Heart right ventricle (tissue), 16 donors: ENCODE measurements around the gene TAGAP. TPM values are rescaled to one million over a fixed set of nuclear protein-coding genes. Genes with fewer than 3 reads are reported as not detected.

ENCODE experiments used
- ATAC-seq, 8 donors: fragments of 200-7000 bp; cut with Tn5 transposase; one replicate each; pipeline ENCODE4 v1.9.1; 2020; ENCODE audit warnings: mild to moderate bottlenecking in 8 of 8, moderate library complexity in 8 of 8, moderate number of reproducible peaks in 1 of 8
- DNase-seq, 2 donors: peaks; one replicate each; pipeline ENCODE4 v3.0.0-alpha.2; 2020
- H3K27ac ChIP-seq, 10 donors: fragments of 200-600 bp; sonication (generic) in 2 of 10; one replicate each; pipeline versions ENCODE4 v1.5.0 to v1.8.0; 2020 to 2022; ENCODE audit warnings: mild to moderate bottlenecking in 3 of 10
- H3K27me3 ChIP-seq, 7 donors: fragments of 200-600 bp; one replicate each; pipeline ENCODE4 v1.8.0; 2021 to 2022; ENCODE audit warnings: mild to moderate bottlenecking in 2 of 7
- H3K36me3 ChIP-seq, 9 donors: fragments of 200-600 bp; sonication (generic) in 1 of 9; one replicate each; pipeline versions ENCODE4 v1.5.0 to v1.8.0; 2020 to 2022; ENCODE audit warnings: mild to moderate bottlenecking in 2 of 9
- H3K4me1 ChIP-seq, 9 donors: fragments of 200-600 bp; sonication (generic) in 1 of 9; one replicate each; pipeline versions ENCODE4 v1.5.0 to v1.8.0; 2020 to 2022; ENCODE audit warnings: mild to moderate bottlenecking in 4 of 9
- H3K4me3 ChIP-seq, 10 donors: fragments of 200-600 bp; sonication (generic) in 2 of 10; one replicate each; pipeline versions ENCODE4 v1.5.0 to v1.8.0; 2020 to 2022; ENCODE audit warnings: mild to moderate bottlenecking in 7 of 10, moderate library complexity in 2 of 10
- H3K9me3 ChIP-seq, 11 donors: fragments of 200-600 bp in 10 of 11; sonication (generic) in 2 of 11; one replicate each; pipeline versions ENCODE4 v1.5.0 to v1.8.0; 2013 to 2022; ENCODE audit warnings: mild to moderate bottlenecking in 2 of 11, control low read depth in 1 of 11, moderate library complexity in 1 of 11
- WGBS, 2 donors: extraction: QIAGEN DNeasy Blood & Tissue Kit; methylation state at CpG; one replicate each; pipeline ENCODE4 v1.1.7; 2013; ENCODE audit warnings: inconsistent platforms in 1 of 2; 5-methylcytosine and 5-hydroxymethylcytosine counted together
- intact Hi-C, 10 donors: fragments of 100-400 bp; cut with DNase I; formaldehyde crosslinking; loops; one replicate each; pipeline versions ENCODE4 v1.11.1 to v1.14.2; 2022
- polyA plus RNA-seq, 2 donors: library from polyadenylated mRNA; stranded (reverse); fragments of 200-250 nt; gene quantifications; one replicate each; pipeline ENCODE4 v1.2.3, GENCODE V29; 2013
- total RNA-seq, 10 donors: library from RNA; stranded (reverse); fragmentation: NEBNext Ultra II Directional in 3 of 10; extraction: Animal tissue kit (Norgen Biotek cat#: 25700) in 3 of 10; gene quantifications; one replicate each; pipeline versions ENCODE4 v1.2.1 to v1.2.4, GENCODE V29; 2021 to 2023
- TF ChIP-seq, protein P1 (sequence below), 9 donors: fragments of 200-600 bp; sonication (generic) in 2 of 9; IDR thresholded peaks; one replicate each; pipeline versions ENCODE4 v1.5.0 to v1.8.0; 2021 to 2022; ENCODE audit warnings: antibody characterized with exemption in 9 of 9, mild to moderate bottlenecking in 5 of 9, moderate library complexity in 1 of 9
- donor health status: Arrhythmogenic right ventricular cardiomyopathy.
- donor health status: ischemic (EF 13 %, LVEDD 7.1; RV severe dilation, severe dysfunction).
- donor health status: healthy with polysubstance abuse.
- donor health status: DM: no; HTN: yes; CAD: no.
- donor health status: DM: no; HTN: no; CAD: no.
- donor health status: ischemic (EF 25% LVEDD 6.9; RV normal size, moderate dysfunction).
- donor health status: ischemic (EF 25% LVEDD 5.7; RV mildly dilated, moderate dysfunction).
- donor health status: healthy.
- donor health status: DM: yes; HTN: yes; CAD: no.
- donor health status: Ischemic cardiomyopathy.
- donor health status: ischemic (EF 35%, LVEDD 5.7; RV mildly dilated, moderate dysfunction).
- donor health status: nonischemic (EF 11% LVEDD 7.7; RV severe dilation, severe dysfunction).
- donor health status: DM: yes; HTN: yes; CAD: no.
- donor health status: PGD.
- donor health status: ischemic (EF 29% LVEDD 5.4; RV normal size, mild dysfunction).
- donor health status: nonischemic (EF 23%, LVEDD 6.1; RV moderate dilation, normal function).

The TAGAP gene
- total and polyA plus RNA-seq, 12 donors: 0.28 to 6.5 (median 0.80) TPM

- H3K27me3 ChIP-seq: peaks cover 0 to 21% (median 9%) of the 10 kb centered on the region in 7 donors
- H3K4me3 ChIP-seq: no peak overlapping the region
- intact Hi-C loops: no loop called here
- 78 to 83% methylated on average over 10 of the region's 10 CpGs for WGBS, 2 donors
- ATAC-seq: peak in 6 of 8 donors; percentile 24 to 58 (median 44)
- H3K9me3 ChIP-seq: peaks cover 0 to 3% (median 0%) of the 10 kb centered on the region in 11 donors
- peaks cover 0 to 41% (median 0%) of the 10 kb centered on the region in 9 donors for H3K4me1 ChIP-seq
- no peaks in the 10 kb centered on the region for H3K36me3 ChIP-seq
- TF ChIP-seq, protein P1, sequence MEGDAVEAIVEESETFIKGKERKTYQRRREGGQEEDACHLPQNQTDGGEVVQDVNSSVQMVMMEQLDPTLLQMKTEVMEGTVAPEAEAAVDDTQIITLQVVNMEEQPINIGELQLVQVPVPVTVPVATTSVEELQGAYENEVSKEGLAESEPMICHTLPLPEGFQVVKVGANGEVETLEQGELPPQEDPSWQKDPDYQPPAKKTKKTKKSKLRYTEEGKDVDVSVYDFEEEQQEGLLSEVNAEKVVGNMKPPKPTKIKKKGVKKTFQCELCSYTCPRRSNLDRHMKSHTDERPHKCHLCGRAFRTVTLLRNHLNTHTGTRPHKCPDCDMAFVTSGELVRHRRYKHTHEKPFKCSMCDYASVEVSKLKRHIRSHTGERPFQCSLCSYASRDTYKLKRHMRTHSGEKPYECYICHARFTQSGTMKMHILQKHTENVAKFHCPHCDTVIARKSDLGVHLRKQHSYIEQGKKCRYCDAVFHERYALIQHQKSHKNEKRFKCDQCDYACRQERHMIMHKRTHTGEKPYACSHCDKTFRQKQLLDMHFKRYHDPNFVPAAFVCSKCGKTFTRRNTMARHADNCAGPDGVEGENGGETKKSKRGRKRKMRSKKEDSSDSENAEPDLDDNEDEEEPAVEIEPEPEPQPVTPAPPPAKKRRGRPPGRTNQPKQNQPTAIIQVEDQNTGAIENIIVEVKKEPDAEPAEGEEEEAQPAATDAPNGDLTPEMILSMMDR (IDR thresholded peaks at IDR 0.05): no peak
- peak overlapping the region in 1 of 10 donors; percentile 91 for H3K27ac ChIP-seq
- DNase-seq: no peak
Observed at GRCh38 chr6:159061805-159062563, 17.2 kb upstream of the TAGAP start.

- Histone ChIP-seq H3K4me3 (no peak overlapping the region), H3K4me1 (peaks cover 0 to 49% (median 0%) of the 10 kb centered on the region in 9 donors), H3K27ac (peak overlapping the region in 1 of 10 donors; percentile 91), H3K9me3 (peaks cover 0 to 3% (median 0%) of the 10 kb centered on the region in 11 donors), H3K27me3 (peaks cover 0 to 26% (median 14%) of the 10 kb centered on the region in 7 donors), H3K36me3 (no peaks in the 10 kb centered on the region)
- TF ChIP-seq, protein P1 (IDR thresholded peaks at IDR 0.05): no peak
- WGBS, 2 donors: 72 to 75% methylated on average over 7 of the region's 7 CpGs
- DNase-seq (no peak), ATAC-seq (no peak)
- intact Hi-C loops: no loop called here
Observed at GRCh38 chr6:159061146-159061545, 16.4 kb upstream of the TAGAP start.

GRCh38 chr6:159059885-159060506, 15.2 kb upstream of the TAGAP start:
- H3K4me1 ChIP-seq: peaks cover 0 to 59% (median 0%) of the 10 kb centered on the region in 9 donors

GRCh38 chr6:159059141-159059540, 14.3 kb upstream of the TAGAP start:
- no peak overlapping the region for H3K27ac ChIP-seq
- intact Hi-C loops: no loop called here
- H3K4me1 ChIP-seq: peaks cover 0 to 65% (median 0%) of the 10 kb centered on the region in 9 donors
- DNase-seq: no peak
- no peak for ATAC-seq
- peaks cover 0 to 3% (median 0%) of the 10 kb centered on the region in 11 donors for H3K9me3 ChIP-seq
- H3K27me3 ChIP-seq: peaks cover 0 to 26% (median 14%) of the 10 kb centered on the region in 7 donors
- 75% methylated on average over 3 of the region's 3 CpGs for WGBS, 2 donors
- H3K4me3 ChIP-seq: no peak overlapping the region
- TF ChIP-seq, protein P1 (IDR thresholded peaks at IDR 0.05): no peak
- H3K36me3 ChIP-seq: no peaks in the 10 kb centered on the region

More at GRCh38 chr6:159059885-159060506, 15.2 kb upstream of the TAGAP start:
- Histone ChIP-seq H3K27ac (no peak overlapping the region), H3K4me3 (no peak overlapping the region), H3K27me3 (peaks cover 0 to 26% (median 14%) of the 10 kb centered on the region in 7 donors), H3K36me3 (no peaks in the 10 kb centered on the region), H3K9me3 (peaks cover 0 to 3% (median 0%) of the 10 kb centered on the region in 11 donors)
- ATAC-seq: no peak
- 94% methylated on average over 7 of the region's 7 CpGs for WGBS, 2 donors
- no peak for DNase-seq
- TF ChIP-seq, protein P1 (IDR thresholded peaks at IDR 0.05): no peak
- intact Hi-C loops: no loop called here
